Keratinocyte (primary cell): ENCODE measurements around the gene NPAS3.

Experiments
- EZH2 ChIP-seq: IDR thresholded peaks from one replicate; pipeline ENCODE4 v1.6.1; 2012; ENCODE audit warnings: inconsistent platforms, mild to moderate bottlenecking, low read length, moderate library complexity
- TF ChIP-seq, protein P1 (sequence below), 3 experiments: IDR thresholded peaks in 1 of 3; conservative IDR thresholded peaks in 1 of 3; optimal IDR thresholded peaks in 1 of 3; 2 replicates in 2 of 3; 3 replicates in 1 of 3; pipeline versions ENCODE3 to v1.5.1; 2011; ENCODE audit warnings: low read length in 3 of 3, mild to moderate bottlenecking in 3 of 3, moderate library complexity in 2 of 3, control low read depth in 1 of 3, inconsistent platforms in 1 of 3; ENCODE audit not compliant: insufficient read depth in 2 of 3; ENCODE audit errors: extremely low read depth in 1 of 3

DNA sequence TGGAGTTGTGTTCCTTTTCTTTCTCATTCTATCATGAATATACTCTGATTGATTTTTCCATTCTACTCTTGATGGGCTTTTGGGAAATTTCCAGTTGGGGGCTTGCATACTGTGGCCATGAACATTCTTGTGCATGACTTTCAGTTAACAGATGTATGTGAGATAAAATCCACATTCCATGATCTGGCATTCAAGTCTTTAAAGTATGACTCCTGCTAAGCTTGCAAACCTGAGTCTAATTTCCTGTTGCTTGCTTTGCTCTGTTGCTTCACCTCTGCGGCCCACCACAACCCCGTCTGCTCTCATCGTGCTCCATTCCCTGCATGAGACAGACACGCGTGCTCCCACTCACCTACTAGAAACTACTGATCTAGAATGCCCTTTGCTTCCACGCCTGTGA is 24.3 kb upstream of the NPAS3 start:
- TF ChIP-seq, protein P1, sequence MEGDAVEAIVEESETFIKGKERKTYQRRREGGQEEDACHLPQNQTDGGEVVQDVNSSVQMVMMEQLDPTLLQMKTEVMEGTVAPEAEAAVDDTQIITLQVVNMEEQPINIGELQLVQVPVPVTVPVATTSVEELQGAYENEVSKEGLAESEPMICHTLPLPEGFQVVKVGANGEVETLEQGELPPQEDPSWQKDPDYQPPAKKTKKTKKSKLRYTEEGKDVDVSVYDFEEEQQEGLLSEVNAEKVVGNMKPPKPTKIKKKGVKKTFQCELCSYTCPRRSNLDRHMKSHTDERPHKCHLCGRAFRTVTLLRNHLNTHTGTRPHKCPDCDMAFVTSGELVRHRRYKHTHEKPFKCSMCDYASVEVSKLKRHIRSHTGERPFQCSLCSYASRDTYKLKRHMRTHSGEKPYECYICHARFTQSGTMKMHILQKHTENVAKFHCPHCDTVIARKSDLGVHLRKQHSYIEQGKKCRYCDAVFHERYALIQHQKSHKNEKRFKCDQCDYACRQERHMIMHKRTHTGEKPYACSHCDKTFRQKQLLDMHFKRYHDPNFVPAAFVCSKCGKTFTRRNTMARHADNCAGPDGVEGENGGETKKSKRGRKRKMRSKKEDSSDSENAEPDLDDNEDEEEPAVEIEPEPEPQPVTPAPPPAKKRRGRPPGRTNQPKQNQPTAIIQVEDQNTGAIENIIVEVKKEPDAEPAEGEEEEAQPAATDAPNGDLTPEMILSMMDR (optimal IDR thresholded peaks at IDR 0.05 in 1 of 3, IDR thresholded peaks at IDR 0.05 in 1 of 3, conservative IDR thresholded peaks at IDR 0.05 in 1 of 3; ENCODE audit: extremely low read depth in 1 of 3, insufficient read depth in 2 of 3, low read length in 3 of 3) = no peak
- no peak for TF ChIP-seq EZH2
